Measurements from ENCODE around the gene MUL1.
A peak's percentile ranks its signal among the peaks of the same experiment; 100 is the strongest.
"Not testable (repeated sequence)": the region's sequence is repeated elsewhere in the genome, so short reads cannot be mapped to it uniquely, and the experiment has no call there.

The MUL1 gene

DNA sequence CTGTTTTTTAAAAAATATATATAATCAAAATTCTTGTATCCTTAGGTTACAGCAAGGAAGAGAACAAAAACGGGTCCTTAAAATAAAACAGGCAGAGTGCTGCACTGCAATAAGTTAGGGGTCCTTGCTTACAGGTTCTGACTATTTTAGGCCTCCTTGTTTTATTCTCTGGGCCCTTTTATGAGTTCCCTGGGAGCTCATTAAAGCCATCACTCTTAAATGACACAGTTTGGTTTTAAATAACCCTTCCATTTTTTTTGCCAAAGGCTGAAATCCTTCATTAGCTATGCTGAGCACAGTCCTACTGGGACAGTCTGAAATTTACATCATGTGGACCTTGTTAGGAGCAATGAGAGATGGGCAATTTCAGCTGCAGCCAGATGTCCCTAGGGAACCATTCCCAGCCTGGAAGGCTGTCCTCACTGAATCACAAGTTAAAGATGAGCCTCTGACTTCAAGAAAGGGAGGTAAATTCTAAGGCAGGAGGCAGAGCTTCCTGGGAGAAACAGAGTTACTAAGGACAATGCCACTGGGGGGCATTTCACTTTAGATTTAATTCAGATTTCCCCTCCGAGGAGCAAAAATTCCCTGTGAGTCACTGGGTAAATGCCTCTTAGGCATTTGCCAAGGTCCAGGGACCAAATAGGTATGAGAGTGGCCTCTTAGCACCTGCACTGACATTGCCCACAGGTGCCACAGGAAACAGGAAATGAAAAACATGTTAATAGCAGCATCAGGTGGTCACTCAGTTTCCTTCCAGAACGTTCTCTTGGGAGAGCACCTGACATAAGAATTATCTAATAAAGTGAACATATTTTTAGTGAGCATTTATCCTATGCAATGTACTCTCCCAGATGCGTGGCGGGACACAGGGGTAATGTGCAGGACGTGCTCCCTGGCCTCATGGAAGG lies 3.8 kb upstream of the MUL1 start:
- no peak for DNase-seq

DNA sequence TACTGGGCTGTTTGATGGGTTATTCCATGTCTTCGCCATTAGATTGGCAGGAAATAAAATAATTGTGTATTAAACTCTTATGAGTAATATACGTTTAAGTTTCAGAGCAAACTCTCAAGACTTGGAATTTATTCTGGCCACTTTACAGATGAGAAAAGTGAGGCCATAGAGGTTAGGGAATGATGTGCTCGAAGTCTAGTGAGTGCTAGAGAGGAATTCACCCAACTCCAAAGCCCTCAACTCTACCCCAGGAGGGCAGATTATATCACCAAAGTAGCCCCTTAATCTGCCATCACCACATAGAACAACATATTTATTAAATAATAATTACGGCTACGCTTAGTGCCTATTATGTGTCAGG lies 440 bp upstream of the MUL1 start:
- DNase-seq = no peak

DNA sequence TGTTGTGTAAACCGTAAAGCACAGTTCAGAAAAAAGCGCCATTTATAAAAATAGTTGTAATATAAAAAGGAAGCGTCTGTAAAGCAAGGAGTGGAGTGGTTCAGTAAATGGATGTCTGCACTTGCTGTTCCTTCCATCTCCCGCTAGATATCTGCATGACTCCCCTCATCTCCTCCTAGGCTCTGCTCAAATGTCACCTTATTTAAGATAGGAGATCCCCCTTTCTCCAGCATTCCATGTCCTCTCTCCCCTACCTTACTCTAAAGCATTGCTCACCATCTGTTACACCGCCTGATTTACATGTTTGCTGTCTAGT lies 745 bp downstream of the MUL1 start:
- DNase-seq = no peak

GRCh38 chr1:20505488-20505887 lies 2.5 kb downstream of the MUL1 start:
- no peak for DNase-seq

GRCh38 chr1:20500716-20501115 lies 7.2 kb downstream of the MUL1 start:
- no peak for DNase-seq

DNA sequence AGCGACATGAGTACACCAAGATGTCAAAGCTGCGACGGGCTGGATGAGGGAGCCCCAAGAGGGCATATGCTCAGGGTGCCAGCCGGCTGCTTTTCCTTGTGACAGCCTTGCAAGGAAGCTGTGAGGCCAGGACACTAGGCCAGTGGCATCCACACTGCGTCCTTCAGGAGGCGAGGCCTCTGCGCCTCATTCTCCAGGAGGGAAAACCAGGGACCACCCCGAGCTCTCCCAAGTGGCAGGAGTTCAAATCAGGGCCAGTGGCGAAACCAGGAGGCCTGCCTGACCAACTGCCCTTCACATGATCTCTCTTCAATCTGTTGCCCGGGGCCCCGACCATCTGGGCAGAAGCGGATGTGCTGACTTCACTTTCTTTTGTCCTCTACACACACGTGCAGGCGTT lies 8.2 kb downstream of the MUL1 start:
- DNase-seq = no peak

DNA sequence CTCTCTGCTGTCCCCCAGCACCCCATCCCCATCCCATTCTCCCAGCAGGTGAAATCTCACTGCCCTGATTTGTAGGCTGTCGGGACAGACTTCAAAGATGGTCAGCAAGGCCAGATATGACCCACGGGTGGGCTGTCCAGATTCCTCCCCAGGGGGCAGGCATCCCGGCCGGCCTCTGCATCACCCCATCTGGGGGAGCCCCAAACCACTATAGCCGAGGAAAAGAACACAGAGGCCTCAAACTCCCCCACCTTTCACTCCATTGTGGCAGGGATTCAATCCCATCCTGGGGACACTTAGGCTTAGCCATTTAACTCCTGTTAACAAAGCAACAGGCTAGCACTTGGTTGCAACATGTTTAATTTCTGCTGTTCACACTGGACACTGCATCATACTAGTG lies 8.8 kb downstream of the MUL1 start:
- no peak for DNase-seq

- DNase-seq = no peak
Observed at GRCh38 chr1:20498116-20498515, 9.8 kb downstream of the MUL1 start.

DNA sequence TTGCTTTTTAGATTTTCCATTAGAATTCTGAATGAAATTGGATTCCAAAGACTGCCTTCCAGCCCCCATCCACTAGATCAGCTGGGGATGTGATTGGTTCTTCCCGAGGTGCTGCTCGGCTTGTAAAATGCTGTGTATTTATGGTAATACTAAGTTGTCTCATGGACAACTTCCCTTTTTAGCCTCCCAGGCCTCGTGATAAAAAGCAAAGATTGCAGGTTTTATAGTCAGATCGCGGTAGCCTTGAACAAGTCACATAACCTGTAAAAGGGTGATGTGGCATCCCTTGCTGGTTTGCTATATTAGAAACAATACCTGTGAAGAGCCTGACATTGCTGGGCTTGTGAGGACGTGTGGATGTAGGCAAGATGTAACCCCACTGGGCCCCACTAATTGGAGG lies 10.4 kb downstream of the MUL1 start:
- no peak for DNase-seq

- DNase-seq = not testable (repeated sequence)
Observed at GRCh38 chr1:20496725-20497383, 11.1 kb downstream of the MUL1 start.

DNA sequence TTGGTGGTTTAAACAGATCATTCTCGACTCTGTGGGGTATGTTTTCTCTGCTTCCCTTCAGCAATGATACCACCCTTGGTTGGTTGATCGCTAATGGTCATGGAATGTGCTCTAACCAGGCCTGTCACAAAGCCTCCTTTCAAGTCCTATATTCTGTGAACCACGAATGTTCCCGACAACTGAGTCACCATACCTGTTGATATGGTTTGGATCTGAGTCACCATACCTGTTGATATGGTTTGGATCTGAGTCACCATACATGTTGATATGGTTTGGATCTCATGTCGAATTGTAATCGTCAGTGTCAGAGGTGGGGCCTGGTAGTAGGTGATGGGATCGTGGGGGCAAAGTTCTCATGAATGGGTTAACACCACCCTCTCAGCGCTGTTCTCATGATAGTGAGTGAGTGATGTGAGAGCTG lies 11.7 kb downstream of the MUL1 start:
- no peak for DNase-seq

DNA sequence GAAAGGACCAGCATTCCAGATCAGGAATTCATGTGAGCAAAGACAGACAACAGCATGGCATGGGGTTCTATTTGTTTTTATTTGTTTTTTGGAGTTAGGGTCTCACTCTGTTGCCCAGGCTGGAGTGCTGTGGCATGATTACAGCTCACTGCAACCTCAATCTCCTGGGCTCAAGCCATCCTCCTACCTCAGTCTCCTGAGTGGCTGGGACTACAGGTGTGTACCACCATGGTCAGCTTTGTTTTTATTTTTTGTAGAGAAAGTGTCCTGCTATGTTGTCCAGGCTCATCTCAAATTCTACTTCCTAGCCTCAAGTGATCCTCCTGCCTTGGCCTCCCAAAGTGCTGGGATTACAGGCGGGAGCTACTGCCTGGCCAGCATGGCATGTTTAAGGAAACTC lies 12.3 kb downstream of the MUL1 start:
- DNase-seq = no peak

- DNase-seq = no peak
Observed at GRCh38 chr1:20494609-20495311, 13.2 kb downstream of the MUL1 start.

DNA sequence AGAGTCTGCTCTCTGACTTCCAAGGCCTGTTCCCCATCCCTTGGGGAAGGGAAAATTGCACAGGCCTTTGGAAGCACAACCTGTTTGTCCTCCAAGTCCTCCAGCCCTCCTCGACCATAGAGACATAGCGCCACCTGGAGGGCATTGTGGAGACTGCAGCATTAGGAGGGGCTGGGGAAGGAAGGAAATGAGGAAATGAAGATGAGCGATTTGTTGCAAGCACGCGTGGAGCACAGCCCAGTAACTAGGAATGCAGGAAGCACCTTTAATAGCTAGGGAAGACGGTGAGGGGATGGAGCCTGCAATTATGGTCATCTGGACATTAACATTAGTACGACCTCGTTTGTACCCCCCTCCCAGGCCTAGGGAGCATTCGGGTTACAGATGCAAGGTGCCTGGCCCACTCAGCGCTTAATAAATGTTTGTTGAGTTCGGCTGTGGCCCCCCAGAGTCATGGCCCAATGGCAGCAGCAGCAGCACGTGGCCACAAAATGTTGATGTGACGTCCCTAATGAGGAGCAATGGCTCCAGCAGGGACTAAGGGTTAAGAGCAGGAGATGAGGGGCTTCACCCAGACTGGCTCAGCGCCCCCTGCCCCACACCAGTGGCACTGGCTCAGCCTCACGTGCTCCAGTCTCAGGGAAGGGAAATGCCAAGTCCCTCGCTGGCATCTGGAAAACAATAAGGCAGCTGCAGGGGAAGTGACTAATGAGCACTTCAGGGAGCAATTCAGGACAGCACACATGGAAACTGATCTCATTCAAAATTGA lies 13.9 kb downstream of the MUL1 start:
- DNase-seq = peak; percentile 74

- DNase-seq = no peak
Observed at GRCh38 chr1:20493309-20493708, 14.6 kb downstream of the MUL1 start.

GRCh38 chr1:20492751-20493150 lies 15.2 kb downstream of the MUL1 start:
- DNase-seq = no peak

GRCh38 chr1:20491866-20492265 lies 16.1 kb downstream of the MUL1 start:
- no peak for DNase-seq

DNA sequence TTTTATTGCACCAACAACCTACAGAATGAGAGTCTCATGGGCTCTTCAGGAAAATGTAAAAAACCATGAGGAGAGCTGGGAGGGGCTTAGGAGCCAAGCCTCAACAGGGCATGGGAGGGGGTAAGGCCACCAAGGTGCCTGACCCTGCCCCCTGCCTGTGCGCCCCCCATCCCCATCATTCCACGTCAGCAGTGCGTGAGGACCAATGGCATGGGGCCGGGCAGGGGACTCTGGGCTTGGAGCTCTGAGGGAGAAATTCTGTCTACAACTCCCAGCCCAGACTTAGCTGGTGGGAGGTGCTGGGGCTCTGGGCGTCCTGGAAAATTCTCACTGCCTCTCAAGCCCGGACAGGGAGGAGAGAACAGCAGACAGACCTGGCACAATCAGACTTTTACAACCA lies 16.8 kb downstream of the MUL1 start:
- no peak for DNase-seq

DNA sequence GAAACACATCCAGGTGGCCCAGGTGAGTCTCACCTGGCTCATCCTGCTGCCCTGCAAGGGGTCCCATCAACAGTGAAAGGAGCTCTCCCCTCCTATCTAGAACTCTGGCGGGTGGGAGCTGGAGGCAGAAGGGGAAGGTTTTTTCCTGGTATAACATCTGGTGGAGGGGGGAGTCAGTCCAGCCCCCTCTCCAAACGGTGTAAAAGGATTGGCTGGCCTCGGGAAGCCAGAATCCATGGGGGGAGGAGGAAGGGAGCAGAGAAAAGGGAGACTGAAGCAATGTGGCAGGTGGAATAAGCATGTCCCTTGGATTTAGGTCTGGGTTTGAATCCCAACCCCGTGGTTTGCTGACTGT lies 20.7 kb downstream of the MUL1 start:
- DNase-seq = no peak

DNA sequence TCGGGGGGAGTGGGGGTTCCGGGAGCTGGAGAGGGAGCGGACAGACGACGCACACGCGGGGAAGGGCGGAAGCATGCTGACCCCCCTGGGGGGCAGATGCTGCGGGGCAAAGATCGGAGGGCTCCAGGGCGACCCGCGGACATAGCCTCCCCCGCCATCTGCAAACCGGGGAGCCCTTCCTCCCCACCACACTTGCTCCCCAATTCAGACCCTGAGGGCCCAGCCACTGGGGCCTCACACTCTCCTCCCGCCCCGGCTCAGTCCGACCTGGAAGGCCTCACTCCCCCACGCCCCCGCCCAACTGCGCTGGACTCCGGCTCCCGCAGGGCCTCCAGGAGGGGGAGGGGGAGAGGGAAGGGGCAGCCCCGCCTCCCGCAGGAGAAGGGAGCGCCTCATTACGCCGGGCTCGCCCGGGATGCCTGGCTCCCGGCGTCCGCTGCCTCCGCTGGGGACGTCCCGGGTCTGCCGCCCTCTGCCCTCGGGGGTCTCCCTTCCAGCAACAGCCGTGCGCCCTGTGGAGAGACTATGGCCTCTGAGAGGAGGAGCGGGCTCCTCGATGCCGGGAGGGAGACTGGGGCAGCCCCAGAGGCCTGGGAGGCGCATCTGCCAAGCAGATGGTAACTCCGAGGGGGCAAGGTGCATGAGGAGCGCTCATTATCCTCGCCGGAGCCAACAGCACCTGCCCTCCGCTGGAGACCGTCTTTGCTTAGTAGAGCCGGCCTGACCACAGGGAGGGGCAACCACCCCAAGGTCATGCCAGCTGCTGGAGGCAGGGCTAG lies 21.3 kb downstream of the MUL1 start:
- peak; percentile 64 for DNase-seq

DNA sequence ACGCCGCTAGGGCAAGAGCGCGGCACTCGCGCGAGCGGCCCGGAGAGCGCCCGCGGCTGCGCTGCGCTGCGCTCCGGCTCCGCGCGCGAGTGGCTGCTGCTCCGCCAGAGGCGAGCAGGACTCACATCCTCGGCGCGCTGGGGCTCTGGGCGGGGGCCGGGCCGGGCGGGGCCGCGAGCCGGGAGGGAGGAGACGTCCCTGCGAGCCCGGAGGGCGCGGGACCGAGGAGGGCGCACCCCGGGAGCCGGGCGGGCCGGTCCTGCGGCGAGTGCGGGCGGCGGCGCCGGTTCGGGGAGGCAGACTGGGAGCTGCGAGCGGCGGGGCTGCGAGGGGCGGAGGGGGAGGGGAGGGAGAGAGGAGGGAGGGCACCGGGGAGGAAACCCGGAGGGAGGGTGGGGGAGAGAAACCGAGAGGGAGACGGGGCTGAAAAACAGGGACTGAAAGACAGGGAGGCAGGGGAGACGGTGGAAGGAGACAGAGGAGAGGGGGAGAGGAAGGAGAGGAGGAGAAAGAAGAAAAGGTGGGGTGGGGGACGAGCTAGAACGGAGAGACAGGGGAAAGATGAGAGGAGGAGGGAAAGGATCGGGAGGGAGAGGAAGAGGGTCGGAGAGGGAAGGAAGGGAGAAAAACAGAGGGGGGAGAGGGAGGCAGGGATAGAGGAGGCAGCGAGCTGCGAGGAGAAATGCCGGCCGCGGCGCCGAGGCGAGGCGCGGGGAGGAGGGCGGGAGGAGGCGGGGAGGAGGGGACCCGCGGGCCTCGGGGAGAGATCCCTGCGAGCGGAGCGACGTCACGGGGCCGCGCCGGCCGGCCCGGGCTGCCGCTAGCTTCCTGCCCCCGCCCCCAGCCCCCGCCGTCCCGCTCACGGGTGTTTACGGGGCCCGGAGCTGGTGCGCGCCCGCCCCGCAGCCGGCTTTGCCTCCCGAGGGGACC lies 22.2 kb downstream of the MUL1 start, which contains the start of gene CAMK2N1:
Gene CAMK2N1, minus strand, starts transcription at position 684 of the 930 bp plus-strand sequence. CDS start 831 bp downstream, outside the sequence.
- peak; percentile 4 for DNase-seq

Measured in NCI-H748 treated with DMSO at 0.1 percent for 48 hours (cell line).